ENCODE results near the gene CDK2. TPM values are rescaled to one million over a fixed set of nuclear protein-coding genes. Genes with fewer than 3 reads are reported as not detected.
A peak's percentile ranks its signal among the peaks of the same experiment; 100 is the strongest.

CDK2 gene
- total RNA-seq, 2 donors from 2014 or later: 20.9 to 48.9 TPM

DNA sequence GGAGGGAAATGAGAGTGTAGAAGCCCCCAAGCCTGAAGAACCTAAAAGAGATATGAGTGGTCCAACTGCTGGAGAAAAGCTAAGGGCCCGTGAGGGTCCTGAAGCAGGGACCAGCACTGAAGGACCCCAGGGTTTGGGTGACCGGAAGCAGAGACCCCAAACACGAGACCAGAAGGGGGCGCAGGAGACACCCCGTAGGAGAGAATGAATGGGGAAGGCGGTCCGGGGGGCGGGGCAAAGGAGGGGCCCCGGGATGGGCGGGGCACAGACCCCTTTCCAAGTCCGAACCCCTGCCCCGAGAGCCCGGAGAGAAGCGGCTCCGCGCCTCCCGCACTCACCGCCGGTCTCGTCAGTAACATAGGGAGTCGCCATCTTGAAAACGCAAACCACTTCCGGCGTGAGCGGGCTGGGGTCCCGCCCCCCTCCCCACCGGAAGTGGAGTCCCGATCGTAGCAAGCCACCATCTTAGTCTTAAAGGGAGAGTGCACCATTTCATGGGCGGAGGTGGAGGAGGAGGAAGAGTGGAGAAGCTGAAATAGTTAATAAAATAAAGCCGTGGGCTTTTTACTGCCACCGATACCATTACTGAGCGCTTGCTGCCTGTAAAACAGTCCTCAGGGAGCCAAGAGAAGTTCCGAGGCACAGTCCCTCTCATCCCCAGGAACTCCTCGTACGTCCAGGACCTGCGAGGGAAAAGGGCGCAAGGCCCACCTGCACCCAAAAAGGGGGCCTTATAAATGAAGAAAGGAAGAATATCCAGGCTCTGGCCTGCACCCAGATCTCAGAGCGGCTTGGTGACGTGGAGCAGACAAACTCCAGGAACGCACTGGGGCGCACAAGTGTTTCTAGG lies 39.7 kb upstream of the CDK2 start:
- Histone ChIP-seq H3K27ac (peak overlapping the region; percentile 99), H3K4me3 (peak overlapping the region; percentile 83), H3K4me1 (peaks cover 29% of the 10 kb centered on the region), H3K9ac (ENCODE audit: low read depth in 2 of 2, low read length in 2 of 2) (peak overlapping the region; percentile 86 to 97), H3K27me3 (no peaks in the 10 kb centered on the region), H3K9me3 (no peaks in the 10 kb centered on the region), H3K36me3 (no peaks in the 10 kb centered on the region)
- intact Hi-C loops (cut with DNase I): loop anchor here (5.0 kb wide), 1 partner anchor 95 kb away; no protein-coding TSS in a partner anchor
- DNase-seq: peak; percentile 96
- TF ChIP-seq, protein P1, sequence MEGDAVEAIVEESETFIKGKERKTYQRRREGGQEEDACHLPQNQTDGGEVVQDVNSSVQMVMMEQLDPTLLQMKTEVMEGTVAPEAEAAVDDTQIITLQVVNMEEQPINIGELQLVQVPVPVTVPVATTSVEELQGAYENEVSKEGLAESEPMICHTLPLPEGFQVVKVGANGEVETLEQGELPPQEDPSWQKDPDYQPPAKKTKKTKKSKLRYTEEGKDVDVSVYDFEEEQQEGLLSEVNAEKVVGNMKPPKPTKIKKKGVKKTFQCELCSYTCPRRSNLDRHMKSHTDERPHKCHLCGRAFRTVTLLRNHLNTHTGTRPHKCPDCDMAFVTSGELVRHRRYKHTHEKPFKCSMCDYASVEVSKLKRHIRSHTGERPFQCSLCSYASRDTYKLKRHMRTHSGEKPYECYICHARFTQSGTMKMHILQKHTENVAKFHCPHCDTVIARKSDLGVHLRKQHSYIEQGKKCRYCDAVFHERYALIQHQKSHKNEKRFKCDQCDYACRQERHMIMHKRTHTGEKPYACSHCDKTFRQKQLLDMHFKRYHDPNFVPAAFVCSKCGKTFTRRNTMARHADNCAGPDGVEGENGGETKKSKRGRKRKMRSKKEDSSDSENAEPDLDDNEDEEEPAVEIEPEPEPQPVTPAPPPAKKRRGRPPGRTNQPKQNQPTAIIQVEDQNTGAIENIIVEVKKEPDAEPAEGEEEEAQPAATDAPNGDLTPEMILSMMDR (IDR thresholded peaks at IDR 0.05): peak; percentile 67

DNA sequence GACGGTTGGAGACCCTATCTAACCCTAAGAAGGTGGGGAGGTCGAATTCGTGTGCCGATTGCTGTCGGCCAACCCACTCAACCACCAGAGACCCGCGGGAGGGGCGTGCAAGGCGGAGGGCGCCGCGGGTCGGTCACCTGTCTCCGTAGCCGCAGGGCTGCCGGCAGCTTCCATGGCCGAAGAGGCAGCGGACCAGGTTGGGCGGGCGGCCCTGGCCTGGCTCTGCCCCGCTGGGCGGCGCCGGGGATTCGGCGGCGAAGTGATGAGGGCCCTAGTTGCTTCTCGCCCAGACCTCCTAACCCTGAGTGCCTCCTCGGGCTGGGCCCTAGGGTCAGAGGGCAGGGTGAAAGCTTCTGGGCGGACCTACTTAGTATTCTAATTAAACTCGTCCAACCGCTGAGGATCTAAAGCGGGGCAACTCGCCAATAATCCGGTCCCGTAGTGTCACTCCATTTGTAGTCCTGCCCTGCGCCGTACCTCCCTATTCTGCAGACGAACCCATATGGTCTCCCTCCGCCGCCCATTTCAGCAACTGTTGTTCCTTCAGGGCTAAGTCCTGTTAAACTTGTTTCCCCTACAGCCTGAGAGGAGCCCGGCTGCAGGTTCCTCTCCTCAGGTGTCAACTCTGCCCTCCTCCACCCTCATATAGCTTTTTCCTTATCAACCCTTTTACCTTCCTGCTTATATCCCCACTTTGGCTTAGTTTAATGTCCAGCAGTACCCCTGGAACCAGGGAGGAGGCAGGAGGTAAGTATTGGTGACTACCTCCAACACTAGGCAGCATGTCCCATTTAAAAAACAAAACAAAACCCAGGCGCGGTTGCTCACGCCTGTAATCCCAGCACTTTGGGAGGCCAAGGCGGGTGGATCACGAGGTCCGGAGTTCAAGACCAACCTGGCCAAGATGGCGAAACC lies 38.8 kb upstream of the CDK2 start, which contains the start of gene PYM1:
PYM1 (minus strand) TSS at position 307 of the 915 bp plus-strand sequence; CDS start at position 174, 133 bp downstream.
- Histone ChIP-seq H3K27me3 (no peaks in the 10 kb centered on the region), H3K9me3 (no peaks in the 10 kb centered on the region), H3K27ac (peak within 1 kb of the TSS; percentile 99), H3K9ac (ENCODE audit: low read depth in 2 of 2, low read length in 2 of 2) (peak within 1 kb of the TSS; percentile 86 to 97), H3K36me3 (no peaks in the 10 kb centered on the region), H3K4me1 (peaks cover 29% of the 10 kb centered on the region), H3K4me3 (peak within 1 kb of the TSS; percentile 83)
- DNase-seq: peak; percentile 91
- TF ChIP-seq, protein P1 (IDR thresholded peaks at IDR 0.05): no peak
- intact Hi-C loops (cut with DNase I): loop anchor here (5.0 kb wide), 1 partner anchor 96 kb away; no protein-coding TSS in a partner anchor

DNA sequence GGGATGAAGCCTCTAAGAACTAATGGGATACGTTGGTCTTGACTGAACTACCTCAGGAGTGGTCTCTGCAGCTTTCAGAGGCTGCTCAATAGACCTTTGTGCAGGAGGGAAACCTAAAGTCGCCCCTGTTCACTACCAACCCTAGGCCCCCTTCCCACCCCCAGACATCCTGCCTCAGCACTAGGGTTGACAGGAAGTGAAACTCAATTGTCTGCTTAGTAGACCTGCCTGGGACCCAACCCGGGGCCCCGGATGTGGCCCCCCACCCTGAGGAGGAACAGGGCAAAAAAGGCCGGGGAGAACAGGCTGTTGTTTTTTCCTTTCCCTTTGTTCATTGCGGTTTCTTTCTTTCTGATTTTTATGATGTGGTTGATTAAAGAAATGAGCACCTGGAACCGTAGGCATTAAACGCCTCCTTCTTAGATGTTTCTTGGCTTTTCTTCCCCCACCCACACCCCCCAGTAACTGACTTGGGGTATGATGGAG lies 37.3 kb upstream of the CDK2 start:
- H3K9me3 ChIP-seq: no peaks in the 10 kb centered on the region
- TF ChIP-seq, protein P1 (IDR thresholded peaks at IDR 0.05): no peak
- no peaks in the 10 kb centered on the region for H3K27me3 ChIP-seq
- intact Hi-C loops (cut with DNase I): loop anchor here (5.0 kb wide), 1 partner anchor 97 kb away; no protein-coding TSS in a partner anchor
- H3K9ac ChIP-seq (ENCODE audit: low read depth in 2 of 2, low read length in 2 of 2): peak overlapping the region; percentile 39 to 71
- no peak overlapping the region for H3K4me3 ChIP-seq
- peaks cover 33% of the 10 kb centered on the region for H3K4me1 ChIP-seq
- H3K27ac ChIP-seq: peak overlapping the region; percentile 99
- peak; percentile 58 for DNase-seq
- H3K36me3 ChIP-seq: no peaks in the 10 kb centered on the region

DNA sequence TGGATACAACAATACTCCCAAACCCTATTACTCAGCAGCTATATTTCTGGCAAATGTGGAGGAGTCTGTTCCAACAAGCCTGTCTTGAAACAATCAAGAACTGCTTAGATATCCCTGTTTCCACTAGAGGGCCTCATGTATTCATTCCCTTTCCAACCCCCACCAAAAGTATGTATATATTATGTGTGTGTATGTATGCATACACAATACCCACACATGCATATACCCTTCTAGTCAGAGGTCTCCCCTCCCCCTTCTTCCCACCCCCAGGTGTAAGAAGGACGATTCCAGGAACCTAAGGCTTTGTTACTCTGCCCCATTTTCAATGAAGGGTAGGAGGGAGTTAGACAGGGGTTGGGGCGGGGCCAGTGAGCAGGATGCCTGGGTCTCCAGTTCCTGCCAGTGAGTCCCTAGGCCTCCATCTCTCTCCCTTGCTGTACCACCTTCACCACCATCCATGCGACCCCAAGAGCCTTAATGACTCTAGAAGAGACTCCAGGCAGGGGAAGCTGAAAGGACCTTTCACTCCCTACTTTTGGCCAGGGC lies 35.8 kb upstream of the CDK2 start, which contains the start of gene DGKA:
DGKA (plus strand) TSS at position 392 of the 546 bp plus-strand sequence. CDS start 5,342 bp downstream, outside the sequence.
- peak; percentile 77 for DNase-seq
- H3K4me1 ChIP-seq: peaks cover 33% of the 10 kb centered on the region
- TF ChIP-seq, protein P1 (IDR thresholded peaks at IDR 0.05): peak; percentile 51
- peak within 1 kb of the TSS; percentile 87 for H3K9ac ChIP-seq (ENCODE audit: low read depth in 2 of 2, low read length in 2 of 2)
- no peaks in the 10 kb centered on the region for H3K9me3 ChIP-seq
- intact Hi-C loops (cut with DNase I): no loop called here
- no peaks in the 10 kb centered on the region for H3K36me3 ChIP-seq
- H3K4me3 ChIP-seq: peak within 1 kb of the TSS; percentile 70
- H3K27me3 ChIP-seq: no peaks in the 10 kb centered on the region
- peak within 1 kb of the TSS; percentile 99 for H3K27ac ChIP-seq
